Neural cell (in vitro differentiated cells): ENCODE measurements around the gene TCEA3. TPM values are rescaled to one million over a fixed set of nuclear protein-coding genes. Genes with fewer than 3 reads are reported as not detected.

Experiments
- H2AFZ ChIP-seq: fragments of 200-600, 300-800 bp; sonication (generic), shearing (Covaris generic); 2 replicates; pipeline ENCODE4 v1.6.0; 2014; ENCODE audit warnings: low read depth, mild to moderate bottlenecking, antibody characterized with exemption, low read length, moderate library complexity
- H3F3A ChIP-seq: fragments of 200-600 bp; shearing (Covaris generic); 2 replicates; pipeline ENCODE4 v1.6.1; 2016; ENCODE audit warnings: mild to moderate bottlenecking, moderate library complexity, mixed read lengths, antibody characterized with exemption, low read length; ENCODE audit not compliant: insufficient read depth, poor library complexity, severe bottlenecking
- H3K27ac ChIP-seq: fragments of 200-600, 300-800 bp; sonication (generic), shearing (Covaris generic); 2 replicates; pipeline ENCODE4 v1.5.1; 2014; ENCODE audit warnings: mild to moderate bottlenecking, low read length, moderate library complexity
- H3K27me3 ChIP-seq: fragments of 300-800, 200-600 bp; sonication (generic), shearing (Covaris generic); 2 replicates; pipeline ENCODE4 v1.6.0; 2014; ENCODE audit warnings: mild to moderate bottlenecking, low read depth, low read length, moderate library complexity; ENCODE audit not compliant: insufficient read depth
- H3K36me3 ChIP-seq: fragments of 300-800, 200-600 bp; sonication (generic), shearing (Covaris generic); 2 replicates; pipeline ENCODE4 v1.5.1; 2014; ENCODE audit warnings: mild to moderate bottlenecking, antibody characterized with exemption, low read length, moderate library complexity; ENCODE audit not compliant: insufficient read depth
- H3K4me2 ChIP-seq: fragments of 300-800, 200-600 bp; sonication (generic), shearing (Covaris generic); 2 replicates; pipeline ENCODE4 v1.6.0; 2014; ENCODE audit warnings: mild to moderate bottlenecking, low read length
- H3K4me3 ChIP-seq: fragments of 300-800, 200-600 bp; sonication (generic), shearing (Covaris generic); 2 replicates; pipeline ENCODE4 v1.5.1; 2014; ENCODE audit warnings: mild to moderate bottlenecking, low read length, moderate library complexity
- H3K79me2 ChIP-seq: fragments of 200-600 bp; shearing (Covaris generic); replicated peaks from 2 replicates; pipeline ENCODE4 v1.6.0; 2014; ENCODE audit warnings: mild to moderate bottlenecking, low read length, moderate library complexity; ENCODE audit not compliant: insufficient read depth
- H3K9ac ChIP-seq: fragments of 300-800, 200-600 bp; sonication (generic), shearing (Covaris generic); 2 replicates; pipeline ENCODE4 v1.6.1; 2016; ENCODE audit warnings: mild to moderate bottlenecking, low read length, mixed read lengths
- H3K9me2 ChIP-seq: fragments of 200-600 bp; shearing (Covaris generic); 2 replicates; pipeline ENCODE4 v1.6.1; 2016; ENCODE audit warnings: mild to moderate bottlenecking, low read length, mixed read lengths; ENCODE audit not compliant: insufficient read depth
- H3K9me3 ChIP-seq: fragments of 200-600, 300-800 bp; sonication (generic), shearing (Covaris generic); 2 replicates; pipeline ENCODE4 v1.6.1; 2016; ENCODE audit warnings: mild to moderate bottlenecking, mixed run types, low read length, moderate library complexity, mixed read lengths
- H4K20me1 ChIP-seq: fragments of 200-600 bp; shearing (Covaris generic); 2 replicates; pipeline ENCODE4 v1.6.1; 2016; ENCODE audit warnings: mild to moderate bottlenecking, mixed run types; ENCODE audit not compliant: insufficient read depth
- EP300 ChIP-seq: fragments of 450-650 bp; conservative IDR thresholded peaks from 2 replicates; pipeline ENCODE4 v1.6.1; 2014; ENCODE audit warnings: antibody characterized with exemption, mild to moderate bottlenecking, moderate library complexity; ENCODE audit not compliant: poor library complexity, severe bottlenecking
- EZH2 ChIP-seq: fragments of 200-600, 300-800 bp; shearing (Covaris generic), sonication (generic); IDR thresholded peaks from 2 replicates; pipeline ENCODE4 v1.6.1; 2014; ENCODE audit warnings: antibody characterized with exemption, low read length, borderline replicate concordance, mild to moderate bottlenecking; ENCODE audit not compliant: insufficient read depth, poor library complexity, severe bottlenecking
- MXI1 ChIP-seq: fragments of 450-650 bp; conservative IDR thresholded peaks from 2 replicates; pipeline ENCODE4 v1.6.1; 2014; ENCODE audit warnings: antibody characterized with exemption, mild to moderate bottlenecking; ENCODE audit not compliant: poor library complexity, severe bottlenecking
- POLR2AphosphoS5 ChIP-seq: IDR thresholded peaks from 2 replicates; pipeline ENCODE4 v1.6.1; 2012
- RAD21 ChIP-seq: fragments of 450-650 bp; conservative IDR thresholded peaks from 2 replicates; pipeline ENCODE4 v1.6.1; 2014; ENCODE audit warnings: antibody characterized with exemption, mild to moderate bottlenecking, moderate library complexity
- SMC3 ChIP-seq: fragments of 450-650 bp; conservative IDR thresholded peaks from 2 replicates; pipeline ENCODE4 v1.6.1; 2014; ENCODE audit warnings: antibody characterized with exemption, mild to moderate bottlenecking, moderate library complexity; ENCODE audit not compliant: poor library complexity
- TAF1 ChIP-seq: IDR thresholded peaks from 2 replicates; pipeline ENCODE4 v1.6.1; 2012; ENCODE audit warnings: low read depth
- polyA plus RNA-seq: library from polyadenylated mRNA; depleted of rRNA; stranded (reverse); fragments of >200 nt; gene quantifications from 2 replicates; pipeline ENCODE4 v1.2.3, GENCODE V29; 2014
- TF ChIP-seq, protein P1 (sequence below): fragments of 450-650 bp; IDR thresholded peaks from 2 replicates; pipeline ENCODE4 v1.5.1; 2014; ENCODE audit warnings: antibody characterized with exemption, mild to moderate bottlenecking, moderate library complexity; ENCODE audit not compliant: poor library complexity, severe bottlenecking
- TF ChIP-seq, protein P2 (sequence below): IDR thresholded peaks from 2 replicates; pipeline ENCODE4 v1.6.1; 2012; ENCODE audit warnings: borderline replicate concordance

Gene TCEA3
- polyA plus RNA-seq, 1 donor from 2014 or later, result not detected

DNA sequence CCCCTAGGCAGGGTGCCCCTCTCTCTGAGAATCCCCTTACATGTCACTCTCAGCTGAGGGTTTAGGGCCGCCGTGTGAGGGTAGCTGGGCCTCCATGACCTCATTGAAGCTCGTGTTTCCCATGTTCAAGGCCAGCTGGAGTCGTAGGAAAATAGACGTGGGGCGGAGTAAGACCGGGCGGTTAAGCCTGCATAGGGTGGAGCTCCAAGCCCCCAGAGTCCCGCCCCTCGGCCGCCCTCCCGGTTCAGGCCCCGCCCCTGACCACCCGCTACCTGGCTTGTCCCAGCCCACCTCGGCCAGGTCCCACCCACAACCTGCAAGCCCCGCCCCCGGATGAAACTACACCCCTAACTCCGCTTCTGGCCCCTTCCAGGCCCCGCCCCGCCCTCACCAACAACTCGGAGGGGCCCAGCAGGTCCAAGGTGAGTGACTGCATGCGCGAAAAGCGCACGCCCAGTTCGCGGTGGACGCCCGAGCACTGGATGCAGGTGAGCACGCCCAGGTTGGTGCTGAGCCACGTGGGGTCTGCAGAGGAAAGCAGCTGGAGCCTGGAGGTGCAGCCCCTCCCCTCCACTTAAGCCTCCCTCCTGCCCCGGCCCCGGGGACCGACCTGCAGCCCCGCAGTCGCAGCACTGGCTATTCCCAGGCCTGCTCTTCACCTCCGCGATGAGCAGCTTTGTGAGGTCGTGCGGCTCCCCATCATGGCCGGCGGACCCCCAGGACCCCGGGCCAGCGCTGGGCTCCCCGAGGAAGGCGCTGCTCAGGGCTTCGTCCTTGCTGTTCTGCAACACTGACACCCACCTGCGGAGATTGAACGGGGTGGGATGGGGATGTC lies 12.2 kb upstream of the TCEA3 start:
- no peak overlapping the region for H3K27ac ChIP-seq
- no peaks in the 10 kb centered on the region for H3K27me3 ChIP-seq
- no peak for TF ChIP-seq MXI1
- TF ChIP-seq TAF1, result no peak
- no peak for TF ChIP-seq SMC3
- TF ChIP-seq RAD21, result no peak
- TF ChIP-seq, protein P1, sequence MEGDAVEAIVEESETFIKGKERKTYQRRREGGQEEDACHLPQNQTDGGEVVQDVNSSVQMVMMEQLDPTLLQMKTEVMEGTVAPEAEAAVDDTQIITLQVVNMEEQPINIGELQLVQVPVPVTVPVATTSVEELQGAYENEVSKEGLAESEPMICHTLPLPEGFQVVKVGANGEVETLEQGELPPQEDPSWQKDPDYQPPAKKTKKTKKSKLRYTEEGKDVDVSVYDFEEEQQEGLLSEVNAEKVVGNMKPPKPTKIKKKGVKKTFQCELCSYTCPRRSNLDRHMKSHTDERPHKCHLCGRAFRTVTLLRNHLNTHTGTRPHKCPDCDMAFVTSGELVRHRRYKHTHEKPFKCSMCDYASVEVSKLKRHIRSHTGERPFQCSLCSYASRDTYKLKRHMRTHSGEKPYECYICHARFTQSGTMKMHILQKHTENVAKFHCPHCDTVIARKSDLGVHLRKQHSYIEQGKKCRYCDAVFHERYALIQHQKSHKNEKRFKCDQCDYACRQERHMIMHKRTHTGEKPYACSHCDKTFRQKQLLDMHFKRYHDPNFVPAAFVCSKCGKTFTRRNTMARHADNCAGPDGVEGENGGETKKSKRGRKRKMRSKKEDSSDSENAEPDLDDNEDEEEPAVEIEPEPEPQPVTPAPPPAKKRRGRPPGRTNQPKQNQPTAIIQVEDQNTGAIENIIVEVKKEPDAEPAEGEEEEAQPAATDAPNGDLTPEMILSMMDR, result no peak
- no peak for TF ChIP-seq EP300
- TF ChIP-seq POLR2AphosphoS5, result no peak
- TF ChIP-seq, protein P2, sequence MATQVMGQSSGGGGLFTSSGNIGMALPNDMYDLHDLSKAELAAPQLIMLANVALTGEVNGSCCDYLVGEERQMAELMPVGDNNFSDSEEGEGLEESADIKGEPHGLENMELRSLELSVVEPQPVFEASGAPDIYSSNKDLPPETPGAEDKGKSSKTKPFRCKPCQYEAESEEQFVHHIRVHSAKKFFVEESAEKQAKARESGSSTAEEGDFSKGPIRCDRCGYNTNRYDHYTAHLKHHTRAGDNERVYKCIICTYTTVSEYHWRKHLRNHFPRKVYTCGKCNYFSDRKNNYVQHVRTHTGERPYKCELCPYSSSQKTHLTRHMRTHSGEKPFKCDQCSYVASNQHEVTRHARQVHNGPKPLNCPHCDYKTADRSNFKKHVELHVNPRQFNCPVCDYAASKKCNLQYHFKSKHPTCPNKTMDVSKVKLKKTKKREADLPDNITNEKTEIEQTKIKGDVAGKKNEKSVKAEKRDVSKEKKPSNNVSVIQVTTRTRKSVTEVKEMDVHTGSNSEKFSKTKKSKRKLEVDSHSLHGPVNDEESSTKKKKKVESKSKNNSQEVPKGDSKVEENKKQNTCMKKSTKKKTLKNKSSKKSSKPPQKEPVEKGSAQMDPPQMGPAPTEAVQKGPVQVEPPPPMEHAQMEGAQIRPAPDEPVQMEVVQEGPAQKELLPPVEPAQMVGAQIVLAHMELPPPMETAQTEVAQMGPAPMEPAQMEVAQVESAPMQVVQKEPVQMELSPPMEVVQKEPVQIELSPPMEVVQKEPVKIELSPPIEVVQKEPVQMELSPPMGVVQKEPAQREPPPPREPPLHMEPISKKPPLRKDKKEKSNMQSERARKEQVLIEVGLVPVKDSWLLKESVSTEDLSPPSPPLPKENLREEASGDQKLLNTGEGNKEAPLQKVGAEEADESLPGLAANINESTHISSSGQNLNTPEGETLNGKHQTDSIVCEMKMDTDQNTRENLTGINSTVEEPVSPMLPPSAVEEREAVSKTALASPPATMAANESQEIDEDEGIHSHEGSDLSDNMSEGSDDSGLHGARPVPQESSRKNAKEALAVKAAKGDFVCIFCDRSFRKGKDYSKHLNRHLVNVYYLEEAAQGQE, result no peak
- no peak for TF ChIP-seq EZH2
- H3K9ac ChIP-seq, result no peak overlapping the region
- H2AFZ ChIP-seq, result no peak overlapping the region
- no peak overlapping the region for H3K4me3 ChIP-seq
- H4K20me1 ChIP-seq, result no peaks in the 10 kb centered on the region
- H3K36me3 ChIP-seq, result peaks cover 6% of the 10 kb centered on the region
- H3F3A ChIP-seq, result no peaks in the 10 kb centered on the region
- H3K4me2 ChIP-seq, result no peak overlapping the region
- no peaks in the 10 kb centered on the region for H3K9me3 ChIP-seq
- H3K79me2 ChIP-seq, result no peaks in the 10 kb centered on the region
- no peaks in the 10 kb centered on the region for H3K9me2 ChIP-seq

DNA sequence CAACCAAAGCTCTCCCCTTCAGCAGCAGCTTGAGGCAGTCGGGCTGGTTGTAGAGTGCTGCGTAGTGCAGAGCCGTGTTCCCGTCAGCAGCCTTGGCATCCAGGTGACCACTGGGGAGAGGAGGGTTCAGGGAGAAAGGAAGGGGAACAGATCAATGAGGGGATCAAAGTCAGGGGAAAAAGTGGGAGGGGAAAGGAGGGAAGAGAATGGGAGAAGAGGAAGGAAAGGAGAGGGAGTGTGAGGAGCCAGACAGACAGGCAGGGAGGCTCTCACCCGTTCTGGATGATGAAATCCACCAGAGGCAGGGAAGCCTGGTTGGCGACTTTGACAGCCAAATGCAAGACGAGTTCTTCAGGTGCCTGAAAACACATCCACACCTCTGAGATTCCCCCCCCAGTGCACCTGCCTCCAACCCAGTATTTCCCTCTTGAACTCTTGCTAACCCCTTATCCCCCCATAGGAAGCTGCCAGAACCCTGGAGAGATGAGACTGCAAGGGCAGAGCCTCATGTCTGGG lies 9.8 kb upstream of the TCEA3 start:
- no peak overlapping the region for H3K4me2 ChIP-seq

More for the DNA sequence above, 9.8 kb upstream of the TCEA3 start:
- H3K9me2 ChIP-seq, result no peaks in the 10 kb centered on the region
- no peaks in the 10 kb centered on the region for H4K20me1 ChIP-seq
- H3K79me2 ChIP-seq, result no peaks in the 10 kb centered on the region
- H3K9ac ChIP-seq, result no peak overlapping the region
- no peak overlapping the region for H3K4me3 ChIP-seq
- H3K27me3 ChIP-seq, result no peaks in the 10 kb centered on the region
- H3K36me3 ChIP-seq, result peaks cover 6% of the 10 kb centered on the region
- TF ChIP-seq RAD21 (no peak), EP300 (no peak), POLR2AphosphoS5 (no peak), MXI1 (no peak), SMC3 (no peak)
- TF ChIP-seq, protein P2, result no peak
- no peak overlapping the region for H2AFZ ChIP-seq
- no peaks in the 10 kb centered on the region for H3K9me3 ChIP-seq
- H3K27ac ChIP-seq, result no peak overlapping the region
- H3F3A ChIP-seq, result no peaks in the 10 kb centered on the region
